22Rv1 (cell line): Measurements from ENCODE around the gene LIN7B.

ENCODE experiments used
- ZFX ChIP-seq: fragments of 450-650 bp; IDR thresholded peaks from 2 replicates; pipeline ENCODE4 v1.6.1; 2017; ENCODE audit warnings: antibody characterized with exemption, borderline replicate concordance
- TF ChIP-seq, protein P1 (sequence below): fragments of 450-650 bp; IDR thresholded peaks from 2 replicates; pipeline ENCODE4 v1.5.1; 2017; ENCODE audit warnings: mild to moderate bottlenecking

DNA sequence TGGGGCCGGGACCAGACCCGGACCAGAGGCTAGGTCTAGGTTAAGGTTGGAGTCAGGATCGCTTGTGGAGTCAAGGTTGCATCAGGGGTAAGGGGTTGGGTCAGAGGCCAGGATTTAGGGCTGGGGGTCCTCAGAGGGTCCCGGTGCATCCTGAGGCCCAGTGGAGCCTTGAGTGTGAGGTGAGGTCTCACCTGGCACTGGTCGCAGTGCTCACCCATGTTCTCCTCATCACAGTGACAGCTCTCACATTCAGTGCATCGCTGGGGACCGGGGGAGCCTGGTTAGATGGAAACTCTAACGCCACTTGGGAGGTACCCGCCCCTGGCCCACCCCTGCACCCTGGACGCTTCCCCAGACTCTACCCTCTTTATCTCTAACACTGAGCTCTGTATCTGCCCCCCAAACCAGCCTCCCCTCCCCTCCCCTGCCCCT is 38.0 kb downstream of the LIN7B start:
- TF ChIP-seq, protein P1, sequence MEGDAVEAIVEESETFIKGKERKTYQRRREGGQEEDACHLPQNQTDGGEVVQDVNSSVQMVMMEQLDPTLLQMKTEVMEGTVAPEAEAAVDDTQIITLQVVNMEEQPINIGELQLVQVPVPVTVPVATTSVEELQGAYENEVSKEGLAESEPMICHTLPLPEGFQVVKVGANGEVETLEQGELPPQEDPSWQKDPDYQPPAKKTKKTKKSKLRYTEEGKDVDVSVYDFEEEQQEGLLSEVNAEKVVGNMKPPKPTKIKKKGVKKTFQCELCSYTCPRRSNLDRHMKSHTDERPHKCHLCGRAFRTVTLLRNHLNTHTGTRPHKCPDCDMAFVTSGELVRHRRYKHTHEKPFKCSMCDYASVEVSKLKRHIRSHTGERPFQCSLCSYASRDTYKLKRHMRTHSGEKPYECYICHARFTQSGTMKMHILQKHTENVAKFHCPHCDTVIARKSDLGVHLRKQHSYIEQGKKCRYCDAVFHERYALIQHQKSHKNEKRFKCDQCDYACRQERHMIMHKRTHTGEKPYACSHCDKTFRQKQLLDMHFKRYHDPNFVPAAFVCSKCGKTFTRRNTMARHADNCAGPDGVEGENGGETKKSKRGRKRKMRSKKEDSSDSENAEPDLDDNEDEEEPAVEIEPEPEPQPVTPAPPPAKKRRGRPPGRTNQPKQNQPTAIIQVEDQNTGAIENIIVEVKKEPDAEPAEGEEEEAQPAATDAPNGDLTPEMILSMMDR, result no peak
- TF ChIP-seq ZFX, result no peak
